PC-9 (cell line): ENCODE results near the gene DLG2. TPM values are rescaled to one million over a fixed set of nuclear protein-coding genes. Genes with fewer than 3 reads are reported as not detected.
"Not testable (repeated sequence)": the region's sequence is repeated elsewhere in the genome, so short reads cannot be mapped to it uniquely, and the experiment has no call there.

Experiments used
- BruUV-seq: library from RNA; stranded (reverse); fragments of 400-500 nt; replicated peaks from 2 replicates; lab custom pipeline; 2021; lab: Mats Ljungman, UMichigan
- CTCF ChIA-PET: fragments of 300-600 bp; sonication (Branson Sonifier 250); formaldehyde crosslinking; loops from one replicate; lab custom pipeline; 2022; ENCODE audit warnings: antibody characterized with exemption; lab: Charles Lee
- POLR2A ChIA-PET: fragments of 300-600 bp; sonication (Branson Sonifier 250); formaldehyde crosslinking; loops from one replicate; lab custom pipeline; 2022; ENCODE audit warnings: antibody characterized with exemption; ENCODE audit not compliant: unreplicated experiment; lab: Charles Lee
- DNase-seq, 2 experiments: peaks; one replicate each; pipeline versions ENCODE4 v3.0.0 to v3.0.0-alpha.2; 2015 to 2022; ENCODE audit warnings: mixed read lengths in 1 of 2
- H2AFZ ChIP-seq: fragments of 200-600 bp; sonication (generic); 2 replicates; pipeline ENCODE4 v1.8.1; 2017; ENCODE audit warnings: antibody characterized with exemption
- H3F3A ChIP-seq: fragments of 200-600 bp; sonication (generic); 2 replicates; pipeline ENCODE4 v1.8.1; 2017; ENCODE audit warnings: antibody characterized with exemption, mild to moderate bottlenecking, low read depth; ENCODE audit not compliant: insufficient read depth
- H3K27ac ChIP-seq: fragments of 200-600 bp; sonication (generic); 2 replicates; pipeline ENCODE4 v1.6.1; 2016; ENCODE audit warnings: mixed run types
- H3K27me3 ChIP-seq: fragments of 200-600 bp; sonication (generic); 2 replicates; pipeline ENCODE4 v1.6.1; 2016; ENCODE audit warnings: low read depth, mixed run types; ENCODE audit not compliant: insufficient read depth
- H3K36me3 ChIP-seq: fragments of 200-600 bp; sonication (generic); 2 replicates; pipeline ENCODE4 v1.6.1; 2016; ENCODE audit warnings: low read depth, mixed run types
- H3K4me1 ChIP-seq: fragments of 200-600 bp; sonication (generic); replicated peaks from 2 replicates; pipeline ENCODE4 v1.6.1; 2016; ENCODE audit warnings: mixed run types; ENCODE audit not compliant: insufficient read depth
- H3K4me2 ChIP-seq: fragments of 200-600 bp; sonication (generic); 2 replicates; pipeline ENCODE4 v1.6.1; 2017; ENCODE audit warnings: mixed run types
- H3K4me3 ChIP-seq: fragments of 200-600 bp; sonication (generic); 2 replicates; pipeline ENCODE4 v1.6.1; 2016; ENCODE audit warnings: mixed run types
- H3K79me2 ChIP-seq: fragments of 200-600 bp; sonication (generic); 2 replicates; pipeline ENCODE4 v1.6.1; 2017; ENCODE audit warnings: low read depth, mixed run types
- H3K9me2 ChIP-seq: fragments of 200-600 bp; sonication (generic); 2 replicates; pipeline ENCODE4 v1.8.1; 2017; ENCODE audit warnings: mild to moderate bottlenecking; ENCODE audit not compliant: insufficient read depth
- H3K9me3 ChIP-seq: fragments of 200-600 bp; sonication (generic); 2 replicates; pipeline ENCODE4 v1.8.1; 2016; ENCODE audit warnings: low read depth; ENCODE audit not compliant: insufficient read depth
- H4K20me1 ChIP-seq: fragments of 200-600 bp; sonication (generic); 2 replicates; pipeline ENCODE4 v1.8.1; 2017; ENCODE audit not compliant: insufficient read depth
- CTCF ChIP-seq: fragments of 200-600 bp; sonication (generic); conservative IDR thresholded peaks from 2 replicates; pipeline ENCODE4 v1.6.1; 2017; ENCODE audit warnings: mixed run types, antibody characterized with exemption, mild to moderate bottlenecking, moderate library complexity
- EZH2 ChIP-seq: fragments of 200-600 bp; sonication (generic); IDR thresholded peaks from 2 replicates; pipeline ENCODE4 v1.8.0; 2017; ENCODE audit warnings: antibody characterized with exemption, low read depth
- intact Hi-C: fragments of 100-400 bp; cut with micrococcal nuclease; formaldehyde crosslinking; loops from one replicate; pipeline ENCODE4 v1.10.0; 2022; ENCODE audit not compliant: unreplicated experiment
- total RNA-seq: library from RNA; stranded (reverse); gene quantifications from 2 replicates; pipeline ENCODE4 v1.2.3, GENCODE V29; 2021

DLG2 gene
- total RNA-seq, 1 experiment from 2014 or later: 6.4 TPM

- Histone ChIP-seq H4K20me1 (no peaks in the 10 kb centered on the region), H3K36me3 (no peaks in the 10 kb centered on the region), H3F3A (no peaks in the 10 kb centered on the region), H3K4me1 (no peaks in the 10 kb centered on the region), H3K9me2 (no peaks in the 10 kb centered on the region), H3K27ac (no peak overlapping the region), H2AFZ (no peak overlapping the region), H3K4me3 (no peak overlapping the region), H3K79me2 (no peaks in the 10 kb centered on the region), H3K4me2 (no peak overlapping the region), H3K27me3 (0 out of 2 replicates have a peak, but pooled peaks cover 6% of the 10 kb centered on the region), H3K9me3 (0 out of 2 replicates have a peak, but pooled peaks cover 4% of the 10 kb centered on the region)
- intact Hi-C loops: no loop called here
- DNase-seq: no peak
- BruUV-seq: no TSS peak
- TF ChIP-seq CTCF (no peak), EZH2 (no peak)
- CTCF ChIA-PET: no interaction called here
- POLR2A ChIA-PET: interaction anchor here (0.6 kb wide), 1 partner anchor 521 kb away, joined by 8 read pairs; no protein-coding TSS in a partner anchor
These were observed 833.8 kb downstream of the DLG2 start for GRCh38 chr11:84793318-84793717.

GRCh38 chr11:84790849-84791427 lies 836.2 kb downstream of the DLG2 start:
- no peaks in the 10 kb centered on the region for H3K4me1 ChIP-seq
- BruUV-seq: no TSS peak

GRCh38 chr11:84788220-84788619 lies 838.9 kb downstream of the DLG2 start:
- intact Hi-C loops: no loop called here
- POLR2A ChIA-PET: no interaction called here
- Histone ChIP-seq H3K9me3 (0 out of 2 replicates have a peak, but pooled peaks cover 3% of the 10 kb centered on the region), H3K4me1 (no peaks in the 10 kb centered on the region), H3F3A (no peaks in the 10 kb centered on the region), H3K27me3 (no peaks in the 10 kb centered on the region), H4K20me1 (no peaks in the 10 kb centered on the region), H3K9me2 (no peaks in the 10 kb centered on the region), H3K4me3 (no peak overlapping the region), H2AFZ (no peak overlapping the region), H3K79me2 (no peaks in the 10 kb centered on the region), H3K4me2 (no peak overlapping the region), H3K27ac (no peak overlapping the region), H3K36me3 (no peaks in the 10 kb centered on the region)
- BruUV-seq: no TSS peak
- no peak for TF ChIP-seq CTCF
- no peak for TF ChIP-seq EZH2
- CTCF ChIA-PET: no interaction called here
- DNase-seq: peak in 1 of 2 experiments; percentile 67

More at GRCh38 chr11:84790849-84791427, 836.2 kb downstream of the DLG2 start:
- H3K27ac ChIP-seq: no peak overlapping the region
- DNase-seq: no peak
- no peaks in the 10 kb centered on the region for H3K27me3 ChIP-seq
- intact Hi-C loops: no loop called here
- 0 out of 2 replicates have a peak, but pooled peaks cover 4% of the 10 kb centered on the region for H3K9me3 ChIP-seq
- no peaks in the 10 kb centered on the region for H3K79me2 ChIP-seq
- no peaks in the 10 kb centered on the region for H3F3A ChIP-seq
- no peak overlapping the region for H3K4me2 ChIP-seq
- ChIA-PET CTCF (interaction anchor here (0.6 kb wide), 1 partner anchor 113 kb away, joined by 4 read pairs; no protein-coding TSS in a partner anchor), POLR2A (no interaction called here)
- H2AFZ ChIP-seq: no peak overlapping the region
- H3K4me3 ChIP-seq: no peak overlapping the region
- H4K20me1 ChIP-seq: no peaks in the 10 kb centered on the region
- no peak for TF ChIP-seq EZH2
- TF ChIP-seq CTCF: no peak
- no peaks in the 10 kb centered on the region for H3K9me2 ChIP-seq
- H3K36me3 ChIP-seq: no peaks in the 10 kb centered on the region

GRCh38 chr11:84784158-84784557 lies 843.0 kb downstream of the DLG2 start:
- H3K9me2 ChIP-seq, H3K9me3 ChIP-seq, BruUV-seq, H3K36me3 ChIP-seq, H3K4me2 ChIP-seq, H3K79me2 ChIP-seq, H2AFZ ChIP-seq, H3K4me3 ChIP-seq, H3K27me3 ChIP-seq, H3F3A ChIP-seq, DNase-seq, H4K20me1 ChIP-seq, H3K27ac ChIP-seq, H3K4me1 ChIP-seq, CTCF ChIA-PET: not testable (repeated sequence)
- intact Hi-C loops: loop anchor here (5.0 kb wide), 1 partner anchor 663 kb away; no protein-coding TSS in a partner anchor
- POLR2A ChIA-PET: interaction anchor here (0.6 kb wide), 1 partner anchor 1892 kb away, joined by 4 read pairs; no protein-coding TSS in a partner anchor
